Measurements from ENCODE around the gene PLCD3.

PLCD3 gene

DNA sequence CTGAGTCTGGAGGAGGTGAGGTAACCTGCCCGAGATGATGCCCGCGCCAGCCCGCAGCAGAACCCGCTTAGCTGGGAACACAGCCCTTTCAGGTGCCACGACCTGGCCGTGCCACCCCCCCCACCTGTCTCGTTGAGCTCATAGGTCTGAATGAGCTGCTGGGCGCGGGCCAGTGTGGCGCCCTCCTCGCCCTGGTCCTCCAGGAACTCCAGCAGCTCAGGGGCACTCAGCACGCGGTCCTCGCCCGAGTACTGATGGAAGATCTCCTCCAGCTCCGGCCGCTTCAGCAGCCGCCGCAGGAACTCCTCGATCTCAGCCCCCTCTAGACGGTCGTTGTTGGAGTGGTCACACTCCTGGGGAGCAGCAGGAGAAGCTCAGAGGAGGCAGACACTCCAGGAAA is 13.6 kb downstream of the PLCD3 start:
- H3K4me1 ChIP-seq (ENCODE audit: low read depth, poor library complexity, severe bottlenecking): no peaks in the 10 kb centered on the region
- no peak overlapping the region for H3K27ac ChIP-seq
- no peaks in the 10 kb centered on the region for H3K36me3 ChIP-seq (ENCODE audit: insufficient read depth)
- H3K27me3 ChIP-seq (ENCODE audit: insufficient read depth, low read depth): no peaks in the 10 kb centered on the region
- H4K20me1 ChIP-seq (ENCODE audit: insufficient read depth): no peaks in the 10 kb centered on the region
- no peak overlapping the region for H3K4me3 ChIP-seq (IDR thresholded peaks at IDR 0.05; ENCODE audit: insufficient read depth, low read depth, low read length)
- TF ChIP-seq, protein P1, sequence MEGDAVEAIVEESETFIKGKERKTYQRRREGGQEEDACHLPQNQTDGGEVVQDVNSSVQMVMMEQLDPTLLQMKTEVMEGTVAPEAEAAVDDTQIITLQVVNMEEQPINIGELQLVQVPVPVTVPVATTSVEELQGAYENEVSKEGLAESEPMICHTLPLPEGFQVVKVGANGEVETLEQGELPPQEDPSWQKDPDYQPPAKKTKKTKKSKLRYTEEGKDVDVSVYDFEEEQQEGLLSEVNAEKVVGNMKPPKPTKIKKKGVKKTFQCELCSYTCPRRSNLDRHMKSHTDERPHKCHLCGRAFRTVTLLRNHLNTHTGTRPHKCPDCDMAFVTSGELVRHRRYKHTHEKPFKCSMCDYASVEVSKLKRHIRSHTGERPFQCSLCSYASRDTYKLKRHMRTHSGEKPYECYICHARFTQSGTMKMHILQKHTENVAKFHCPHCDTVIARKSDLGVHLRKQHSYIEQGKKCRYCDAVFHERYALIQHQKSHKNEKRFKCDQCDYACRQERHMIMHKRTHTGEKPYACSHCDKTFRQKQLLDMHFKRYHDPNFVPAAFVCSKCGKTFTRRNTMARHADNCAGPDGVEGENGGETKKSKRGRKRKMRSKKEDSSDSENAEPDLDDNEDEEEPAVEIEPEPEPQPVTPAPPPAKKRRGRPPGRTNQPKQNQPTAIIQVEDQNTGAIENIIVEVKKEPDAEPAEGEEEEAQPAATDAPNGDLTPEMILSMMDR (conservative IDR thresholded peaks at IDR 0.05; ENCODE audit: low read depth, low read length): no peak
- no peak overlapping the region for H3K9ac ChIP-seq
- no peak overlapping the region for H2AFZ ChIP-seq (ENCODE audit: low read depth)
- H3K4me2 ChIP-seq: no peak overlapping the region
- H3K79me2 ChIP-seq (ENCODE audit: insufficient read depth, low read depth): no peaks in the 10 kb centered on the region

DNA sequence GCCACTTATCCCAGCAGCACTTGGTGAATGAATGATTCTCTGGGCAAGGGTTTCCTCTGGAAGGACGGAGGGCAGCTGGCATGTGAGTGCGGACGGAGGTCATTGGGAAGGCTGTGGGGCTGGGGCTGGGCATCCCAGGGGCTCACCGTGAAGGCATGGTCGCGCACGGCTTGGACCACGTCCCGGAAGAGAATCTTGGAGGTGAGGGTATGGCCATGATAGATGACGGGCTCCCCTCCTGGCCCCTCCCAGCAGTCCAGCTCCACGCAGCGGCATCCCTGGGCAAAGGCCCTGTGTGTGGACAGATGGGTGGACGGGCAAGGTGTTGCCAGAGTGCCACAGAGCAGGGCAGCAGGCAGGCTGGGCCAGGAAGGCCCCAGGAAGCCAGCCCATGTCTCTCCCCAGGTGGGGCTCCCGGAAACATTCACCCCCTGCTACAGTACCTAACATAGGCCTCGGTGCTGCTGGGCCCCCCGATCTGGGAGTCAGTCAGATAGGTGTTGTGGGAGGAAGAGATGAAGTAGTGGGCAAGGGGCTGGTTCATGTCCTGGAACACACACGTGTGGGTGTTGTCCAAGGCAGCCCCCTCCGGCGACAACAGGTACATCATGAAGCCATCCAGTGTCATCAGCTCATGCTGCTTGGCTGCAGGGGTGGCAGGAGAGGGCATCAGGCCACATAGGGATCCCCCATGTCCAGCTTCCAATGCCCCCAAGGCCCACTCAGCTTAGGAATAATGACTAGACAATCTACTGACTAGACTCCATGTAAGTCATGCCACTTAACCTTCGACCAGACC is 14.3 kb downstream of the PLCD3 start:
- H3K79me2 ChIP-seq (ENCODE audit: insufficient read depth, low read depth): no peaks in the 10 kb centered on the region
- no peaks in the 10 kb centered on the region for H3K27me3 ChIP-seq (ENCODE audit: insufficient read depth, low read depth)
- no peaks in the 10 kb centered on the region for H3K36me3 ChIP-seq (ENCODE audit: insufficient read depth)
- H3K9ac ChIP-seq: no peak overlapping the region
- no peaks in the 10 kb centered on the region for H3K4me1 ChIP-seq (ENCODE audit: low read depth, poor library complexity, severe bottlenecking)
- no peak overlapping the region for H3K4me2 ChIP-seq
- H3K4me3 ChIP-seq (IDR thresholded peaks at IDR 0.05; ENCODE audit: insufficient read depth, low read depth, low read length): no peak overlapping the region
- TF ChIP-seq, protein P1 (conservative IDR thresholded peaks at IDR 0.05; ENCODE audit: low read depth, low read length): no peak
- H3K27ac ChIP-seq: no peak overlapping the region
- H4K20me1 ChIP-seq (ENCODE audit: insufficient read depth): no peaks in the 10 kb centered on the region
- no peak overlapping the region for H2AFZ ChIP-seq (ENCODE audit: low read depth)

DNA sequence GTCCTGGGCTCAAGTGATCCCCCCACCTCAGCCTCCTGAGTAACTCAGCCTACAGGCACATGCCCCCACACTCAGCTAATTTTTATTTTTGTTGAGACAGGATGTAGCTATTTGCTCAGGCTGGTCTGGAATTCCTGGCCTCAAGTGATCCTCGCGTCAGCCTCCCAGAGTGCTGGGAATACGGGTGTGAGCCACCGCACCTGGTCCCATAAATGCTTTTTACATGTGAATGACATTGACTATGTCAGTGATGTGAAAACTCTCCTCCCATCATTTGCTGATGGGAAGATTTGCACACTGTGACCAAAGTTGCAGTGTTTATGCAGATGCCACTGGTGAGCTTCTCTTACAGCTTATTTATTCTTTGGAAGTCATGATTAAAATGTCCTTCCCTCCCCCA is 15.0 kb downstream of the PLCD3 start:
- no peak overlapping the region for H3K27ac ChIP-seq
- no peak overlapping the region for H2AFZ ChIP-seq (ENCODE audit: low read depth)
- no peak overlapping the region for H3K4me2 ChIP-seq
- H3K9ac ChIP-seq: no peak overlapping the region
- H3K4me1 ChIP-seq (ENCODE audit: low read depth, poor library complexity, severe bottlenecking): no peaks in the 10 kb centered on the region
- H3K27me3 ChIP-seq (ENCODE audit: insufficient read depth, low read depth): no peaks in the 10 kb centered on the region
- H3K36me3 ChIP-seq (ENCODE audit: insufficient read depth): no peaks in the 10 kb centered on the region
- no peaks in the 10 kb centered on the region for H3K79me2 ChIP-seq (ENCODE audit: insufficient read depth, low read depth)
- no peaks in the 10 kb centered on the region for H4K20me1 ChIP-seq (ENCODE audit: insufficient read depth)
- TF ChIP-seq, protein P1 (conservative IDR thresholded peaks at IDR 0.05; ENCODE audit: low read depth, low read length): no peak
- no peak overlapping the region for H3K4me3 ChIP-seq (IDR thresholded peaks at IDR 0.05; ENCODE audit: insufficient read depth, low read depth, low read length)

DNA sequence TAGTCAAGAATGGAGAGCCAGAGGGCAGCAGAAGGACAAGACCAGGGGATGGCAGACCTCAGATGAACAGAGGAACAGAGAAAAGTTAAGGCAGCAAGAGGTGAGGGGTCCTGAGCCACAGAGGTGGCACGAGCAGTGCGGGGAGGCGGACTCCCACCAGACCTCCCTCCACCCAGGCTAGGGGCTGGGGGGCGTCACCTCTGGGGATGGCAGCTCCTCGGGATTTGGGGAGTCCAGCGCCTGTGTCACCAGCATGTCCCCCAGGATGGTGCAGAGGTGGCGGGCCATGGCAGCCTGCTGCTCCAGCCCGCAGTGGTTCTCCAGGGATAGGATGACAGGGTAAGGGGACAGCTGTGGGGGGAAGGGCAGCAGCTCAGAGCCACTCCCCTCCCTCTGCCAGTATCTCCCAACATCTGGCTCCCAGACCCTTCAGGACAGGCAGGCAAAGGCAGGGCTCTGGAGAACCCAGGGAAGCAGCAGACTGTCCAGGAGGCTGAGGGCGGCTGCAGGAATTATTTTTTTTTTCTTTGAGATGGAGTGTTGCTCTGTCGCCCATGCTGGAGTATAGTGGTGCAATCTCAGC is 15.8 kb downstream of the PLCD3 start:
- Histone ChIP-seq H2AFZ (ENCODE audit: low read depth) (no peak overlapping the region), H3K4me1 (ENCODE audit: low read depth, poor library complexity, severe bottlenecking) (no peaks in the 10 kb centered on the region), H3K79me2 (ENCODE audit: insufficient read depth, low read depth) (no peaks in the 10 kb centered on the region), H3K9ac (no peak overlapping the region), H3K36me3 (ENCODE audit: insufficient read depth) (no peaks in the 10 kb centered on the region), H3K4me2 (no peak overlapping the region), H3K27me3 (ENCODE audit: insufficient read depth, low read depth) (no peaks in the 10 kb centered on the region), H3K27ac (no peak overlapping the region), H3K4me3 (IDR thresholded peaks at IDR 0.05; ENCODE audit: insufficient read depth, low read depth, low read length) (no peak overlapping the region), H4K20me1 (ENCODE audit: insufficient read depth) (no peaks in the 10 kb centered on the region)
- TF ChIP-seq, protein P1 (conservative IDR thresholded peaks at IDR 0.05; ENCODE audit: low read depth, low read length): no peak
